WTC11 (cell line): ENCODE measurements around the gene APLN. TPM values are rescaled to one million over a fixed set of nuclear protein-coding genes. Genes with fewer than 3 reads are reported as not detected.

ENCODE experiments used
- ATAC-seq: fragments of 200-7000 bp; cut with Tn5 transposase; 2 replicates; pipeline ENCODE4 v1.10.0; 2021; ENCODE audit warnings: mild to moderate bottlenecking, moderate library complexity
- CTCF ChIA-PET: fragments of 300-600 bp; sonication (Branson Sonifier 250); formaldehyde crosslinking; loops from one replicate; lab custom pipeline; 2021; ENCODE audit warnings: antibody characterized with exemption; lab: Charles Lee
- POLR2A ChIA-PET: fragments of 350-600 bp; sonication (Branson Sonifier 250); formaldehyde crosslinking; loops from one replicate; lab custom pipeline; 2021; ENCODE audit warnings: antibody characterized with exemption; lab: Charles Lee
- DNase-seq: peaks from one replicate; pipeline ENCODE4 v3.0.0; 2021; ENCODE audit warnings: low spot score
- H3K27ac Mint-ChIP-seq: 2 replicates; pipeline ENCODE4 v1.8.0; 2021; ENCODE audit warnings: mixed read lengths
- H3K27me3 Mint-ChIP-seq: 2 replicates; pipeline ENCODE4 v1.8.0; 2021; ENCODE audit warnings: low read depth, mild to moderate bottlenecking, moderate library complexity, mixed read lengths
- H3K36me3 Mint-ChIP-seq: 2 replicates; pipeline ENCODE4 v1.8.0; 2021; ENCODE audit warnings: mixed read lengths
- H3K4me1 Mint-ChIP-seq: 2 replicates; pipeline ENCODE4 v1.8.0; 2022; ENCODE audit warnings: mixed read lengths
- H3K4me3 Mint-ChIP-seq: 2 replicates; pipeline ENCODE4 v1.8.0; 2021; ENCODE audit warnings: mild to moderate bottlenecking, moderate library complexity, mixed read lengths
- H3K9me3 Mint-ChIP-seq: 2 replicates; pipeline ENCODE4 v1.8.0; 2021; ENCODE audit warnings: mixed read lengths
- CBFB ChIP-seq: sonication (generic); formaldehyde crosslinking; IDR thresholded peaks from 2 replicates; pipeline ENCODE4 v1.8.1; 2022; ENCODE audit warnings: mild to moderate bottlenecking, low read depth, missing genetic modification reagents
- ELF4 ChIP-seq: sonication (generic); formaldehyde crosslinking; IDR thresholded peaks from 2 replicates; pipeline ENCODE4 v1.8.1; 2022; ENCODE audit warnings: low read depth, mild to moderate bottlenecking, moderate library complexity, missing genetic modification reagents
- EMX1 ChIP-seq: fragments of 250-450 bp; sonication (Bioruptor Pico); IDR thresholded peaks from 2 replicates; pipeline ENCODE4 v1.8.0; 2021; ENCODE audit warnings: mild to moderate bottlenecking
- FOXP1 ChIP-seq: sonication (generic); formaldehyde crosslinking; IDR thresholded peaks from 2 replicates; pipeline ENCODE4 v1.8.0; 2022; ENCODE audit warnings: missing genetic modification reagents, mild to moderate bottlenecking, moderate library complexity, borderline replicate concordance
- IRF1 ChIP-seq: sonication (generic); formaldehyde crosslinking; IDR thresholded peaks from 2 replicates; pipeline ENCODE4 v1.8.0; 2023; ENCODE audit warnings: missing genetic modification reagents
- IRF2 ChIP-seq: sonication (generic); formaldehyde crosslinking; IDR thresholded peaks from 2 replicates; pipeline ENCODE4 v1.8.0; 2022; ENCODE audit warnings: low read depth, missing genetic modification reagents, borderline replicate concordance
- NR1H2 ChIP-seq: sonication (generic); formaldehyde crosslinking; IDR thresholded peaks from 2 replicates; pipeline ENCODE4 v1.9.0; 2021; ENCODE audit warnings: mild to moderate bottlenecking, moderate library complexity, missing genetic modification reagents
- NR3C1 ChIP-seq: sonication (generic); formaldehyde crosslinking; conservative IDR thresholded peaks from 2 replicates; pipeline ENCODE4 v1.8.1; 2023; ENCODE audit warnings: low read depth, mild to moderate bottlenecking, missing genetic modification reagents
- RORB ChIP-seq: fragments of 250-450 bp; sonication (Bioruptor Pico); IDR thresholded peaks from 2 replicates; pipeline ENCODE4 v1.9.0; 2021; ENCODE audit warnings: mild to moderate bottlenecking
- SMAD3 ChIP-seq: sonication (generic); formaldehyde crosslinking; IDR thresholded peaks from 2 replicates; pipeline ENCODE4 v1.8.0; 2022; ENCODE audit warnings: missing genetic modification reagents, mild to moderate bottlenecking, borderline replicate concordance
- ZBTB21 ChIP-seq: sonication (generic); formaldehyde crosslinking; IDR thresholded peaks from 2 replicates; pipeline ENCODE4 v1.8.1; 2023; ENCODE audit warnings: mild to moderate bottlenecking, missing genetic modification reagents, borderline replicate concordance
- ZNF423 ChIP-seq: fragments of 250-450 bp; sonication (Bioruptor Pico); IDR thresholded peaks from 2 replicates; pipeline ENCODE4 v2.1.2; 2022; ENCODE audit warnings: mild to moderate bottlenecking, moderate library complexity
- ZNF425 ChIP-seq: fragments of 250-450 bp; sonication (Bioruptor Pico); conservative IDR thresholded peaks from 2 replicates; pipeline ENCODE4 v1.9.0; 2021; ENCODE audit warnings: mild to moderate bottlenecking
- total RNA-seq: library from RNA; stranded (reverse); gene quantifications from 3 replicates; pipeline ENCODE4 v1.2.3, GENCODE V29; 2021
- TF ChIP-seq, protein P1 (sequence below): sonication (generic); formaldehyde crosslinking; IDR thresholded peaks from 2 replicates; pipeline ENCODE4 v1.8.1; 2023; ENCODE audit warnings: mild to moderate bottlenecking, missing genetic modification reagents
- TF ChIP-seq, protein P2 (sequence below): fragments of 250-450 bp; sonication (Bioruptor Pico); IDR thresholded peaks from 2 replicates; pipeline ENCODE4 v1.9.0; 2021; ENCODE audit warnings: mild to moderate bottlenecking, borderline replicate concordance
- TF ChIP-seq, protein P3 (sequence below): sonication (generic); formaldehyde crosslinking; conservative IDR thresholded peaks from 2 replicates; pipeline ENCODE4 v1.8.1; 2023; ENCODE audit warnings: mild to moderate bottlenecking, low read depth, missing genetic modification reagents, moderate library complexity
- TF ChIP-seq, protein P4 (sequence below): fragments of 250-450 bp; sonication (Bioruptor Pico); IDR thresholded peaks from 2 replicates; pipeline ENCODE4 v1.9.0; 2021; ENCODE audit warnings: mild to moderate bottlenecking

Gene APLN
- total RNA-seq, 1 experiment from 2014 or later = 4.2 TPM

DNA sequence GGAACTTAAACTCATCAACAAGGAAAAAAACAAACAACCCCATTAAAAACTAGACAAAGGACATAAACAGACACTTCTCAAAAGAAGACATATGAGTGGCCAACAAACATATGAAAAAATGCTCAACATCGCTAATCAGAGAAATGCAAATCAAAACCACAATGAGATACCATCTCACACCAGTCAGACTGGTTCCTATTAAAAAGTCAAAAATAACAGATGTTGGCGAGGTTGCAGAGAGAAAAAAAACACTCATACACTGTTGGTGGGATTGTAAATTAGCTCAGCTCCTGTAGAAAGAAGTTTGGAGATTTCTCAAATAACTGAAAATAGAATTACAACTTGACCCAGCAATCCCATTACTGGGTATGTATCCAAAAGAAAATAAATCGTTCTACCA is 28.7 kb downstream of the APLN start:
- ChIA-PET CTCF (no interaction called here), POLR2A (no interaction called here)
- no peak for DNase-seq
- Mint-ChIP-seq H3K27ac (no peak overlapping the region), H3K36me3 (no peaks in the 10 kb centered on the region), H3K9me3 (peaks cover 4% of the 10 kb centered on the region; the same call in 1 of the 2 replicates), H3K27me3 (no peaks in the 10 kb centered on the region), H3K4me3 (no peak overlapping the region), H3K4me1 (no peaks in the 10 kb centered on the region)
- no peak for TF ChIP-seq FOXP1 (CRISPR knock-in tag)
- no peak for TF ChIP-seq ZNF425 (CRISPR knock-in tag)
- TF ChIP-seq NR1H2 (CRISPR knock-in tag) = no peak
- TF ChIP-seq, protein P1, sequence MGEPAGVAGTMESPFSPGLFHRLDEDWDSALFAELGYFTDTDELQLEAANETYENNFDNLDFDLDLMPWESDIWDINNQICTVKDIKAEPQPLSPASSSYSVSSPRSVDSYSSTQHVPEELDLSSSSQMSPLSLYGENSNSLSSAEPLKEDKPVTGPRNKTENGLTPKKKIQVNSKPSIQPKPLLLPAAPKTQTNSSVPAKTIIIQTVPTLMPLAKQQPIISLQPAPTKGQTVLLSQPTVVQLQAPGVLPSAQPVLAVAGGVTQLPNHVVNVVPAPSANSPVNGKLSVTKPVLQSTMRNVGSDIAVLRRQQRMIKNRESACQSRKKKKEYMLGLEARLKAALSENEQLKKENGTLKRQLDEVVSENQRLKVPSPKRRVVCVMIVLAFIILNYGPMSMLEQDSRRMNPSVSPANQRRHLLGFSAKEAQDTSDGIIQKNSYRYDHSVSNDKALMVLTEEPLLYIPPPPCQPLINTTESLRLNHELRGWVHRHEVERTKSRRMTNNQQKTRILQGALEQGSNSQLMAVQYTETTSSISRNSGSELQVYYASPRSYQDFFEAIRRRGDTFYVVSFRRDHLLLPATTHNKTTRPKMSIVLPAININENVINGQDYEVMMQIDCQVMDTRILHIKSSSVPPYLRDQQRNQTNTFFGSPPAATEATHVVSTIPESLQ (CRISPR knock-in tag) = no peak
- no peak for TF ChIP-seq ZNF423
- TF ChIP-seq, protein P2, sequence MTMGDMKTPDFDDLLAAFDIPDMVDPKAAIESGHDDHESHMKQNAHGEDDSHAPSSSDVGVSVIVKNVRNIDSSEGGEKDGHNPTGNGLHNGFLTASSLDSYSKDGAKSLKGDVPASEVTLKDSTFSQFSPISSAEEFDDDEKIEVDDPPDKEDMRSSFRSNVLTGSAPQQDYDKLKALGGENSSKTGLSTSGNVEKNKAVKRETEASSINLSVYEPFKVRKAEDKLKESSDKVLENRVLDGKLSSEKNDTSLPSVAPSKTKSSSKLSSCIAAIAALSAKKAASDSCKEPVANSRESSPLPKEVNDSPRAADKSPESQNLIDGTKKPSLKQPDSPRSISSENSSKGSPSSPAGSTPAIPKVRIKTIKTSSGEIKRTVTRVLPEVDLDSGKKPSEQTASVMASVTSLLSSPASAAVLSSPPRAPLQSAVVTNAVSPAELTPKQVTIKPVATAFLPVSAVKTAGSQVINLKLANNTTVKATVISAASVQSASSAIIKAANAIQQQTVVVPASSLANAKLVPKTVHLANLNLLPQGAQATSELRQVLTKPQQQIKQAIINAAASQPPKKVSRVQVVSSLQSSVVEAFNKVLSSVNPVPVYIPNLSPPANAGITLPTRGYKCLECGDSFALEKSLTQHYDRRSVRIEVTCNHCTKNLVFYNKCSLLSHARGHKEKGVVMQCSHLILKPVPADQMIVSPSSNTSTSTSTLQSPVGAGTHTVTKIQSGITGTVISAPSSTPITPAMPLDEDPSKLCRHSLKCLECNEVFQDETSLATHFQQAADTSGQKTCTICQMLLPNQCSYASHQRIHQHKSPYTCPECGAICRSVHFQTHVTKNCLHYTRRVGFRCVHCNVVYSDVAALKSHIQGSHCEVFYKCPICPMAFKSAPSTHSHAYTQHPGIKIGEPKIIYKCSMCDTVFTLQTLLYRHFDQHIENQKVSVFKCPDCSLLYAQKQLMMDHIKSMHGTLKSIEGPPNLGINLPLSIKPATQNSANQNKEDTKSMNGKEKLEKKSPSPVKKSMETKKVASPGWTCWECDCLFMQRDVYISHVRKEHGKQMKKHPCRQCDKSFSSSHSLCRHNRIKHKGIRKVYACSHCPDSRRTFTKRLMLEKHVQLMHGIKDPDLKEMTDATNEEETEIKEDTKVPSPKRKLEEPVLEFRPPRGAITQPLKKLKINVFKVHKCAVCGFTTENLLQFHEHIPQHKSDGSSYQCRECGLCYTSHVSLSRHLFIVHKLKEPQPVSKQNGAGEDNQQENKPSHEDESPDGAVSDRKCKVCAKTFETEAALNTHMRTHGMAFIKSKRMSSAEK = no peak
- TF ChIP-seq, protein P3, sequence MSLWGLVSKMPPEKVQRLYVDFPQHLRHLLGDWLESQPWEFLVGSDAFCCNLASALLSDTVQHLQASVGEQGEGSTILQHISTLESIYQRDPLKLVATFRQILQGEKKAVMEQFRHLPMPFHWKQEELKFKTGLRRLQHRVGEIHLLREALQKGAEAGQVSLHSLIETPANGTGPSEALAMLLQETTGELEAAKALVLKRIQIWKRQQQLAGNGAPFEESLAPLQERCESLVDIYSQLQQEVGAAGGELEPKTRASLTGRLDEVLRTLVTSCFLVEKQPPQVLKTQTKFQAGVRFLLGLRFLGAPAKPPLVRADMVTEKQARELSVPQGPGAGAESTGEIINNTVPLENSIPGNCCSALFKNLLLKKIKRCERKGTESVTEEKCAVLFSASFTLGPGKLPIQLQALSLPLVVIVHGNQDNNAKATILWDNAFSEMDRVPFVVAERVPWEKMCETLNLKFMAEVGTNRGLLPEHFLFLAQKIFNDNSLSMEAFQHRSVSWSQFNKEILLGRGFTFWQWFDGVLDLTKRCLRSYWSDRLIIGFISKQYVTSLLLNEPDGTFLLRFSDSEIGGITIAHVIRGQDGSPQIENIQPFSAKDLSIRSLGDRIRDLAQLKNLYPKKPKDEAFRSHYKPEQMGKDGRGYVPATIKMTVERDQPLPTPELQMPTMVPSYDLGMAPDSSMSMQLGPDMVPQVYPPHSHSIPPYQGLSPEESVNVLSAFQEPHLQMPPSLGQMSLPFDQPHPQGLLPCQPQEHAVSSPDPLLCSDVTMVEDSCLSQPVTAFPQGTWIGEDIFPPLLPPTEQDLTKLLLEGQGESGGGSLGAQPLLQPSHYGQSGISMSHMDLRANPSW = no peak
- no peak for TF ChIP-seq EMX1 (CRISPR knock-in tag)
- TF ChIP-seq IRF1 (CRISPR knock-in tag) = no peak
- TF ChIP-seq CBFB (CRISPR knock-in tag) = no peak
- no peak for TF ChIP-seq NR3C1 (CRISPR knock-in tag)
- TF ChIP-seq IRF2 (CRISPR knock-in tag) = no peak
- no peak for TF ChIP-seq ZBTB21 (CRISPR knock-in tag)
- no peak for TF ChIP-seq SMAD3 (CRISPR knock-in tag)
- TF ChIP-seq ELF4 (CRISPR knock-in tag) = no peak
- no peak for TF ChIP-seq RORB (CRISPR knock-in tag)
- TF ChIP-seq, protein P4, sequence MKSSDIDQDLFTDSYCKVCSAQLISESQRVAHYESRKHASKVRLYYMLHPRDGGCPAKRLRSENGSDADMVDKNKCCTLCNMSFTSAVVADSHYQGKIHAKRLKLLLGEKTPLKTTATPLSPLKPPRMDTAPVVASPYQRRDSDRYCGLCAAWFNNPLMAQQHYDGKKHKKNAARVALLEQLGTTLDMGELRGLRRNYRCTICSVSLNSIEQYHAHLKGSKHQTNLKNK (CRISPR knock-in tag) = no peak
- no peak for ATAC-seq
